Activated T-helper 1 cell treated with anti-CD3 and anti-CD28 coated beads, Interleukin-2, amount 50 U/mL, for 16 hours (primary cell): ENCODE measurements around the gene CXCR6.
A peak's percentile ranks its signal among the peaks of the same experiment; 100 is the strongest.

ENCODE experiments used
- DNase-seq, 2 donors: peaks; one replicate each; pipeline ENCODE4 v3.0.0-alpha.2; 2020; ENCODE audit warnings: low read depth in 1 of 2, low spot score in 1 of 2

Gene CXCR6

DNA sequence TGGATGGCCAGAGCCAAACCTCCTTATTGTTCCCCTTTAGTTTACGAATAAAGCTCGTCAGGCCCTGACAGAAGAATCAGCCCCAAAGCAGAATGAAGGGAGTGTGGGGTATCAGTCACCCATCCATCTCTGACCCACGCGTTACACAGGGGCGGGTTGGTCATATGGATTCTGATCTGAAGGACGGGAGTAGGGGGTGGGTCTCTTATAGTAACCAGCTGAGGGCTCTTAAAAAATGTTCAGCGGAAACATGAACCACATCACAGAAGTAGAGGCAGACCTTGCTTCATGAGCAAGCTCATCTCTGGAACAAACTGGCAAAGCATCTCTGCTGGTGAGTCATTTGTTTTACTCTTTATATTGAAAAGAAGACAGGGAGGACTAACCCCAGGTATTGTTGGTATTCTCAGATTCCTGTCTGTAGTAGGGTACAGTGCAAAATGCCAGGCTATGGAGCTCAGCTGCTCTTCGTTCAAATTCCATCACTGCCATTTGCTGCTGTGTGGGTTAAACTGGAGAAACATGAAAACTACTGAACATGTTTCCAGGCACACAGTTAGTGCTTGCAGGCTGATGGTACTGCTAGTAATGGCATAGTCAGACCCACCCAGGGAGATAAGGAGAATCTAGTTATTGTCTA is at the start of gene CXCR6:
Gene CXCR6 (plus strand): TSS at position 258 of the 640 bp plus-strand sequence. CDS start 3,018 bp downstream, outside the sequence.
- no peak for DNase-seq

DNA sequence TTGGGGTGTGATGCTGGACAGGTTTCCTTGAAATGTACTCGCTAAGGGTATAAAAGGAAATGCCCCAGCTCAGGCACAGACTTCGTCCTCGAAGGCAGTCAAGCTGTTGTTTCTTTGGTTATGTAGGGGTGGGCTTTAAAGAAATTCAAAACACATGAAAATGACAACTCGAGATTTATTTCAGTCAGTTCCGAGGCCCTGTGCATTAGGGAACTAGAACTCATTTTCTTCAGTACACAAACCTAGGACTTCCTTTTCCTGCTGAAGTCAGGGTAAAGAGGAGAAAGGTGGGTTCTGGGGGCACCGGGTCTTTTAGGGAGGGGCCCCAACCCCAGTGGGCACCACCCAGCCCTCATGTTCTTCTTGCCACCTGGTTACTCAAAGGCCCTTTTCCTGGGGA is 49.2 kb upstream of the CXCR6 start:
- DNase-seq = no peak

- no peak for DNase-seq
These were observed 47.4 kb upstream of the CXCR6 start for GRCh38 chr3:45895686-45896468.

- no peak for DNase-seq
These were observed 46.3 kb upstream of the CXCR6 start for GRCh38 chr3:45896956-45897355.

DNA sequence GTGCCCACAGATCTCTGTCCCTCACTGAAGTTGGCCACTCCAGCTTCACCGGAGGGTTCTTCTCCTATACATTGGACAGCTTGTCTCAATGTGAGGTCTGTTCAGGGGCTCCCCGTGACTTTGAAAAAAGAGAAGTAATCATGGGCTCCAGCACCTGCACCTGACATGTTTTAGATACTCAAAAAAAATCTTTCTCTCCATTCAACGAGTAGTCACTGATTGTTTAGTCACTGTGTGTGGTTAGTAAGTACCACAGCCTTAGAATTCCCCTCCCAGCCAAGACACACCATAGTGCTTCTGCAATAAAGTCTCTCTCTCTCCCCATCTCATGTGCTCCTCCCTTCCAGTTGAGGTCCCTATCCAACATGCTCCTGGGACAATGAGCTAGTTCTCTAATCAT is 38.3 kb upstream of the CXCR6 start:
- DNase-seq = no peak

DNA sequence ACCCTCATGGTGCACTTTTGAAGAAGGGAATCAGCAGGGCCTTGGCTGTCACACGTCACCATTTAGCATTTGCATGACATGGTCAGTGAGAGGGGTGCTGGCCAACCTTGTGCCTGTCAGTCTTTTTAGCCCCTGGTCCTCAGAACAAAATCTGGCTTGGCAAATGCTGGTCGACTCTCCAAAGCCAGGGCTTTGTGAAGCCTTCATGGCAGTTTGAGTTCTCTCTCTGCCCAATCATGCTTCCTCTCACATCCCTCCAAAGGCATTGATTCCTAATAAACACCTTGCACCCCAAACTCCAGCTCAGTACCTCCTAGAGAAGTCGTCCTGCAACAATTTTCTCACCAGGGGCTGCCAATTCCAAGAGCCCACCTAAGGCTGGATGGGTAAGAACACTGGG is 37.5 kb upstream of the CXCR6 start:
- no peak for DNase-seq

- DNase-seq = no peak
These were observed 36.4 kb upstream of the CXCR6 start for GRCh38 chr3:45906681-45907407.

DNA sequence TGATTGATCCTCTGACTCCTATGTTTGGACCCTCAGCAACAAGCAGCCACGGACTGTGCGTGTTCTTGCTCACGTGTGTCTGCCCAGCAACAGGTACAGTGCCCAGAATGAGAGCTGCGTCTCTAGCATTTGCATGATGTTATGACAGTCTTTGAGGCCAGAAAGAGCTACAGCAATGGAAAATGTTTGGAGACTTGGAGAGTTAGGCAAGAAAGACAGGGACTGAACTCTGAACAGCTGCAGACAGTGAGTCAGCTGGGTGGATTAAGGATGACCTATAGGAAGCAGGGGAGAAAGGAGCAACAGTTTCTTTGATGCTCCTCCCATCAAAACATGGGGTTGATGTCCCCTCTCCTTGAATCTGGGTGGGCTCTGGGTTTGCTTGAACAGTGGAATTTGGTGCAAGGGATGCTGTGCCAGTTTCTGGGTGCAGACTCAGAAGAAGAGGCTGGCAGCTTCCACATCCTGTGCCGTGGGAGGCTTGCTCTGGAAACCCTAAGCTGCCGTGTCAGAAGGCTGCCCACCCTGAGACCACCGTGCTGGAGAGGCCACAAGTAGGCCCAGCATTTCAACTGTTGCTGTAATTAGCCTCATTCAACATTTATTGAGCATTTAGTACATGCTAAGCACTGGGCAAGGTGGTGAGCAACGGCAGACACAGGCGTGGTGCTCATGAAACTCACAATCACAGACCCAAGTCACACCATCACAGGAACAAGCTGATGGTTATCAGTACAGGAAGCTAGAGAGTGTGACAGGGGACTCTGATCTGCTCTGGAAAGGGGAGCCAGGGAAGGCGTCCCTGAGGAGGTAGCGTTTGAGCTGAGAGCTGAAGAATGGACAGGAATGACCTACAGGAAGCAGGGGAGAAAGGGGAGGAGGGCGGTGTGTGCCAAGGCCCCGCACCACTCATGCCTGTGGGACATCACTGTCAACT is 35.2 kb upstream of the CXCR6 start:
- DNase-seq = no peak

- no peak for DNase-seq
These were observed 34.5 kb upstream of the CXCR6 start for GRCh38 chr3:45908761-45909160.

DNA sequence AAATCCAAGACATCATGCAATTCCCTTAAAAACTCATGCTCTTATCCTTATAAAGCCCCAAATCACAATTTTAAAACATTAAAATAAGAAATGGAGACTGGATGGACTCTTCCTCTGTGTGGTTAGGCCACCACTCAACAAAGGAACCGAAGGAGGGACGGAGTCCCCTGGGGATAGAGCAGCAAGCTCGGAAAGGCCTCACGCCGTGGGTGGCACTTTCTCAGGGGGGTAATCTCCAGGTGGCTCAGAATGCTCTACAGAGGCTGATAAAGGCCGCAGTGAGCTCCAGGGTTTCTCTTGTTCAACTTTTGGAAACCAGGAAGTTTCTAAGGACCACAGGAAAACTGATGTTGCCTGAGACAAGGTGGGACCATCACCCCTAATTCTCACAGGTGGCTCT is 33.7 kb upstream of the CXCR6 start:
- DNase-seq = no peak

DNA sequence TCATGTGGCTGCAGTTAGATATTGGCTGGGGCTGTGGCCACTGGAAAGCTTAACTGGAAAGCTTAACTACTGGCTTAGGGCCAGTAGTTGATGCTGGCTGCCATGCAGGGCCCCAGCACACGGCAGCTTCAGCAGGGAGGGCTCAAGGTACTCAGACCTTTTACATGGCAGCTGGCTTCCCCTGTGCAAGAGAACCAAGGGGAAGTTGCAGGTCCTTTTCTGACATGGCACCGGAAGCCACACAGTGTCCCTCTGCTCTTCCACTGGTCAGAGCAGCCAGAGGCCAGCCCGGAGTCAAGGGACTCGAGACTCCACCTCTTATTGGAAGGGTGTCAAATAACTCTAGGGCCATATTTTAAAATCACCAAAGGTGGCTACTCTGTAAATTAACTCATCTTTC is 32.4 kb upstream of the CXCR6 start:
- DNase-seq = no peak

DNA sequence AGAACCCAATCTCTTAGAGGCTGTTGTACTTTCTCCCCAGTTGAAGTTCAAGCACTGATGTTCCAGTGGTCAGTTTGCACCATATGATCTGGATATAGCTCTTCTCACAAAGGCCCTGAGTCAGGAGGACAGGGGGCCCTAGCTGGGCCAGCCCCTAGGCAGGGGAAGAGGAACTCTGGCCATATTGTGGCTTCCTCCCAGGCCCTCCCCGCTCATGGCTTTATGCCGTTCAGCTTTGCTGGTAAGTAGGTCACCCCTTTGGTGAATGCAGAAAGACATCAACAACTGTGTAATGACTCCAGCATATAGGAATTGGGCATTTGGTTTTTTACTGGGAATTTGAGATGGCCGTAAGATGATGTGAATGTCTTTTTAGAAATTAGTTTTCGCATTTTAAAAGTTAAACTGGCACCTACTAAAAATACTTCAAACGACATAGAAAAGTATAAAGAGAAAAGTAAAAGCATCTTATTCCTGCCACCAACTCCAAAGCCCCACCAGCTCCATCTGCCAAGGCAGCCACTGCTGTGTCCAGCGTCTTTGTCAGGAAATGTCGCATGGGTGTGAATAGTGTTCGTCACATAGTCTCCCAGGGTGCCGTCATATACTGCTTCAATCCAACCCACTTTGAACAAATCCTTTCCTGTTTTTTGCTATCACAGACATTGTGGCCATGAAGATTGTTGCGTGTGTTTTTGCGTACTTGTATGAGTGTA is 31.6 kb upstream of the CXCR6 start:
- no peak for DNase-seq

- DNase-seq = no peak
These were observed 30.8 kb upstream of the CXCR6 start for GRCh38 chr3:45912435-45912834.

DNA sequence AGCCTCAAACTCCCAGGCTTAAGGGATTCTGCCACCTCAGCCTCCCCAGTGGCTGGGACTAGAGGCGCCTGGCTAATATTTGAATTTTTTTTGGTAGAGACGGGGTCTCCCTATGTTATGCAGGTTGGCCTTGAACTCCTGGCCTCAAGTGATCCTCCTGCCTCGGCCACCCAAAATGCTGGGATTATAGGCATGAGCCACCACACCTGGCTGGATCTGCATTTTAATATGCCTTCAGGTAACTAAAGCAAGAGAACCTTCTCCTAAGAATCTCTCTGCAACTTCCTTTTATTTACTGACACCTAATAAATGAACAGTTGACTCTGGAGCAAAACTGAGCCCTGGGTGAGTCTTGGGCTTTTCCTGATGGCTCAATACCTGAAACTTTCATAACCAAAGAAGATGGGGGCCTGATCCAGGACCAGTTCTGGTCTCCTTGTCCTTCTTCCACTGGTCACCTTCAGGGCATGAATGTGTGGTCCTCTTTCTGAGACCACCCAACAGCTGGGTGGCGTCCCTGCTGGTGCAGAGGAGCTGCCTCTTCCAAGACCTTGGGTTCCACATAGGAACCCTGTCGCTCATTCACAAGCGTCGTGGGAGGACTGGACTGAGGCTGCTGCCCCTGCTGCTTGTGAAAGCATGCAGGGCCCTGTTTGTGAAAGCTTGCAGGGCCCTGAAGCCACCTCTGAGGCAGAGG is 28.8 kb upstream of the CXCR6 start:
- DNase-seq = no peak

GRCh38 chr3:45915059-45915439 is 28.2 kb upstream of the CXCR6 start:
- no peak for DNase-seq

- DNase-seq = peak; percentile 49 to 64
These were observed 27.6 kb upstream of the CXCR6 start for GRCh38 chr3:45915518-45916231.

DNA sequence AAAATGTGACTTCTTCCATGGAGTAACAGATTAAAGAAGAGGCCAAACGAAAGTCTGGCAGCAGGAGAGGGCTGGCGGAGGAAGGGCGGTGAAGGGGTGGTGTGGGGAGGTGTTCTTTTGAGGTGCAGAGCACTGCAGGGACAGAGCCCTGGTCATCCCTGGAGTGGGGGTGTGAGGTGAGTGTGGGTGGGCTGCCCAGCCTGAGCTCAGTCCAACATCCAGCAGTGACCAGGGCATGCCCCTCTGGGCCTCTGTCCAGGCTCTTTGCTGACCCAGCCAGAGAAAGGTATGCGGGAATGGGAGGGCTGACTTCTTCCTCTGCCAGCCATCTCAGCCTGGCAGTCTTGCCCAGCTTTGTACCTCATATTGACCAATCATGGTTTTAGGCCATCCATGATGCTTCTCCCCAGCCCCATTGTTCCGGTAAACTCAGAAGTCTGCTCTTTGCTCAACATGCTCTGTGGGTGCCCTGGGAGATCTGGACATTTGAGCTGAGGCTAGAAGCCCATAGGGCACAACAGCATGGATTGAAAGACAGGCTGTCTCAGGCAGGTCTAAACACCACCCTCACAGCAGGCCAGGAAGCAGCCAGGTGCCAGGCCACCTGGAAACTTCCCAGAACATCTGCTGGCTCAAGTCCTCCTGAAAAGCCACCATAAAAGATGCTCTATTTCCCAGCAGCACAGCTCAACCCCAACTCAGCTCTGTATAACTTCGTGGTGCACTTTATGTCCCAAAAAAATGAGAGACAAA is 25.9 kb upstream of the CXCR6 start:
- DNase-seq = no peak
